Measurements from ENCODE around the gene CYGB. TPM values are rescaled to one million over a fixed set of nuclear protein-coding genes. Genes with fewer than 3 reads are reported as not detected.

Gene CYGB
- total and polyA plus RNA-seq, 2 of the 13 experiments (the other 11 are each of a cell fraction or from before 2014, with no cell fraction given) = 18.9 to 27.1 TPM

DNA sequence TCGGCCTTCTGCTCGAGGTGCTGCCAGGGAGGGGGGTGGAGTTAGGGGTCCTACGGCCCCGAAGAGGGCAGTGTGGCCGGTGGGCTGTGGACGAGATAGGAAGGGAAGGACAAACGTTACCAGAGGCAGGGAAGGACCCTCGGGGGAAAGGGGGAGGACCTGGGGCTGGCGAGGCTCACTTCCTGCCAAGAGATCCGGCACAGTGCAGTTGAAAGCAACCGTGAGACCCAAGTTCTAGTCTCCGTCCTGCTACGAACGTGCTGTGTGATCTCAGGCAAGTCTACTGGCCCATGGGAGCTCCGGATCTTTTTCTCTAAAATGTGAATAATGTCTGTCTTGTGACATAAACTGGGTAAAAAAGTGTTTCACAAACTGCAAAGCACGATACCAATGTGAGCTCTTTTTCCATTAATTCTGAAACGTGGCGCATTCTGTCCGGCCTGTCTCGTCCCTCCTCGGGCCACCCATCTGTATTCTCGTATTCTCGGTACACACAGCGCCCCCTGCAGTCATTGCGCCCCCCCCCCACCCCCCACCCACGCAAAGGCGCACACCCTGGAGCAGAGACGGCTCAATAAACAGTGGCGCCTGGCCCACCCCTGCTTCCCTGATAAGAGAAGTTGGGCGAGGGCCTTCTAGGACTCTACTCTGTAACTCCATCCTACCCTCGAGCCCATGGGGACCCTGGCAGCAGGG is 8.8 kb downstream of the CYGB start (continued):
- TF ChIP-seq, protein P1, sequence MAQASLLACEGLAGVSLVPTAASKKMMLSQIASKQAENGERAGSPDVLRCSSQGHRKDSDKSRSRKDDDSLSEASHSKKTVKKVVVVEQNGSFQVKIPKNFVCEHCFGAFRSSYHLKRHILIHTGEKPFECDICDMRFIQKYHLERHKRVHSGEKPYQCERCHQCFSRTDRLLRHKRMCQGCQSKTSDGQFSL (CRISPR knock-in tag; IDR thresholded peaks at IDR 0.05) = peak; percentile 74; the same call in 1 of the 2 replicates
- TF ChIP-seq, protein P2, sequence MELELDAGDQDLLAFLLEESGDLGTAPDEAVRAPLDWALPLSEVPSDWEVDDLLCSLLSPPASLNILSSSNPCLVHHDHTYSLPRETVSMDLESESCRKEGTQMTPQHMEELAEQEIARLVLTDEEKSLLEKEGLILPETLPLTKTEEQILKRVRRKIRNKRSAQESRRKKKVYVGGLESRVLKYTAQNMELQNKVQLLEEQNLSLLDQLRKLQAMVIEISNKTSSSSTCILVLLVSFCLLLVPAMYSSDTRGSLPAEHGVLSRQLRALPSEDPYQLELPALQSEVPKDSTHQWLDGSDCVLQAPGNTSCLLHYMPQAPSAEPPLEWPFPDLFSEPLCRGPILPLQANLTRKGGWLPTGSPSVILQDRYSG (CRISPR knock-in tag; IDR thresholded peaks at IDR 0.05) = no peak
- TF ChIP-seq ZNF773 (CRISPR knock-in tag; IDR thresholded peaks at IDR 0.05; ENCODE audit: borderline replicate concordance) (no peak), NFKB2 (CRISPR knock-in tag; IDR thresholded peaks at IDR 0.05; ENCODE audit: borderline replicate concordance) (0 out of 2 replicates have a peak, but pooled peaks have one; percentile 28), SMAD1 (CRISPR knock-in tag; IDR thresholded peaks at IDR 0.05; ENCODE audit: borderline replicate concordance, low read depth) (no peak)
- TF ChIP-seq, protein P3, sequence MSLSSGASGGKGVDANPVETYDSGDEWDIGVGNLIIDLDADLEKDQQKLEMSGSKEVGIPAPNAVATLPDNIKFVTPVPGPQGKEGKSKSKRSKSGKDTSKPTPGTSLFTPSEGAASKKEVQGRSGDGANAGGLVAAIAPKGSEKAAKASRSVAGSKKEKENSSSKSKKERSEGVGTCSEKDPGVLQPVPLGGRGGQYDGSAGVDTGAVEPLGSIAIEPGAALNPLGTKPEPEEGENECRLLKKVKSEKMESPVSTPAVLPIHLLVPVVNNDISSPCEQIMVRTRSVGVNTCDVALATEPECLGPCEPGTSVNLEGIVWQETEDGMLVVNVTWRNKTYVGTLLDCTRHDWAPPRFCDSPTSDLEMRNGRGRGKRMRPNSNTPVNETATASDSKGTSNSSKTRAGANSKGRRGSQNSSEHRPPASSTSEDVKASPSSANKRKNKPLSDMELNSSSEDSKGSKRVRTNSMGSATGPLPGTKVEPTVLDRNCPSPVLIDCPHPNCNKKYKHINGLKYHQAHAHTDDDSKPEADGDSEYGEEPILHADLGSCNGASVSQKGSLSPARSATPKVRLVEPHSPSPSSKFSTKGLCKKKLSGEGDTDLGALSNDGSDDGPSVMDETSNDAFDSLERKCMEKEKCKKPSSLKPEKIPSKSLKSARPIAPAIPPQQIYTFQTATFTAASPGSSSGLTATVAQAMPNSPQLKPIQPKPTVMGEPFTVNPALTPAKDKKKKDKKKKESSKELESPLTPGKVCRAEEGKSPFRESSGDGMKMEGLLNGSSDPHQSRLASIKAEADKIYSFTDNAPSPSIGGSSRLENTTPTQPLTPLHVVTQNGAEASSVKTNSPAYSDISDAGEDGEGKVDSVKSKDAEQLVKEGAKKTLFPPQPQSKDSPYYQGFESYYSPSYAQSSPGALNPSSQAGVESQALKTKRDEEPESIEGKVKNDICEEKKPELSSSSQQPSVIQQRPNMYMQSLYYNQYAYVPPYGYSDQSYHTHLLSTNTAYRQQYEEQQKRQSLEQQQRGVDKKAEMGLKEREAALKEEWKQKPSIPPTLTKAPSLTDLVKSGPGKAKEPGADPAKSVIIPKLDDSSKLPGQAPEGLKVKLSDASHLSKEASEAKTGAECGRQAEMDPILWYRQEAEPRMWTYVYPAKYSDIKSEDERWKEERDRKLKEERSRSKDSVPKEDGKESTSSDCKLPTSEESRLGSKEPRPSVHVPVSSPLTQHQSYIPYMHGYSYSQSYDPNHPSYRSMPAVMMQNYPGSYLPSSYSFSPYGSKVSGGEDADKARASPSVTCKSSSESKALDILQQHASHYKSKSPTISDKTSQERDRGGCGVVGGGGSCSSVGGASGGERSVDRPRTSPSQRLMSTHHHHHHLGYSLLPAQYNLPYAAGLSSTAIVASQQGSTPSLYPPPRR (CRISPR knock-in tag; IDR thresholded peaks at IDR 0.05; ENCODE audit: borderline replicate concordance) = no peak
